ENCODE results near the gene LCN2. TPM values are rescaled to one million over a fixed set of nuclear protein-coding genes. Genes with fewer than 3 reads are reported as not detected.

The LCN2 gene
- total and polyA plus RNA-seq, 10 of the 15 experiments (the other 5 are each of a cell fraction or from before 2014, with no cell fraction given): not detected

DNA sequence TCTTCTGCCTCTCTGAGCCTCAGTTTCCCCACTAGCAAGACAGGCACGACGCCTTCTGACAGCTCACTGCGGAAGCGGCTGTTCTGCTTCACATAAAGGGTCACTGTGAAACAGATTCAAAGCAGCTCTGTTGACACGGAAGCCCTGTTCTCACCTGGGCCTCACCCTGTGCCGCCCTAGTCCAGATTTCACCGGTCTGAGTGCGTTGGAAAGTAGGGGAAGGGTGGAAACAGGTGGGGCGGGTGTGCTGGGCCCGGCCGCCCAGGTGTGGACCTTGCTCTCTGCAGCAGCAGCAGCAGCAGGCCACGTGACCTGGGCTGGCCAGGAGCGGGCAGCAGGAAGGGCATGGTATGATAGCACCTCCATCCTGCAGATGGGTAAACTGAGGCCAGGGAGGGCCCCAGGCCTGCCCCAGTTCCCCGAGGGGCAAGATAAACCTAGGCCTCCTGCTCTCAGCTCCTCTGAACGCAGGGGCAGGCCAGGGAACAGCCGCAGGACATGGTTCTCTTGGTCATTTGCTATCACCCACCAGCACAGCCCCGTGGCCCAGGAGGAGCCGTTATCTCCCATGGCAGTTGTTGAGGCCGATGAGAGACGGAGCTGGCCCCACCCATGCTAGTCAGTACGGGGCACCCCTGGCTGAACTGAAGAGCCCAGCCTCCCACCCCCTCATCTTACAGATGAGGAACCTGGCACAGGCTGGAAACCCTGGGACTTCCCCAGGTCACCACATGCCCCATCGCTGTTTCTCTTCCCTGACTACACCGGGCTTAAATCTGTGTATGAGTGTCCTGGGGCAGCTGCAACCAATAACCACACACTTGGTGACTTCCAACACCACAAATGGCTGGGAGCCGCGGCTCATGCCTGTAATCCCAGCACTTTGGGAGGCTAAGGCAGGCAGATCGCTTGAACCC, 33.8 kb upstream of the LCN2 start (continued):
- peak; percentile 83 for TF ChIP-seq IKZF1 (conservative IDR thresholded peaks at IDR 0.05)
- TF ChIP-seq SMARCA5 (IDR thresholded peaks at IDR 0.05): no peak
- TF ChIP-seq DPF2 (IDR thresholded peaks at IDR 0.05): peak; percentile 71
- TF ChIP-seq, protein P1, sequence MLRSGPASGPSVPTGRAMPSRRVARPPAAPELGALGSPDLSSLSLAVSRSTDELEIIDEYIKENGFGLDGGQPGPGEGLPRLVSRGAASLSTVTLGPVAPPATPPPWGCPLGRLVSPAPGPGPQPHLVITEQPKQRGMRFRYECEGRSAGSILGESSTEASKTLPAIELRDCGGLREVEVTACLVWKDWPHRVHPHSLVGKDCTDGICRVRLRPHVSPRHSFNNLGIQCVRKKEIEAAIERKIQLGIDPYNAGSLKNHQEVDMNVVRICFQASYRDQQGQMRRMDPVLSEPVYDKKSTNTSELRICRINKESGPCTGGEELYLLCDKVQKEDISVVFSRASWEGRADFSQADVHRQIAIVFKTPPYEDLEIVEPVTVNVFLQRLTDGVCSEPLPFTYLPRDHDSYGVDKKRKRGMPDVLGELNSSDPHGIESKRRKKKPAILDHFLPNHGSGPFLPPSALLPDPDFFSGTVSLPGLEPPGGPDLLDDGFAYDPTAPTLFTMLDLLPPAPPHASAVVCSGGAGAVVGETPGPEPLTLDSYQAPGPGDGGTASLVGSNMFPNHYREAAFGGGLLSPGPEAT (IDR thresholded peaks at IDR 0.05; ENCODE audit: low read depth): peak; percentile 77; the same call in 1 of the 2 replicates
- peak; percentile 56; the same call in 1 of the 2 replicates for TF ChIP-seq ZNF217 (IDR thresholded peaks at IDR 0.05)
- peak in 1 of 2 experiments; percentile 65; a peak in 2 of 3 replicates for TF ChIP-seq EGR1 (IDR thresholded peaks at IDR 0.05; ENCODE audit: borderline replicate concordance in 1 of 2, low read depth in 2 of 2, low read length in 2 of 2)
- TF ChIP-seq, protein P2, sequence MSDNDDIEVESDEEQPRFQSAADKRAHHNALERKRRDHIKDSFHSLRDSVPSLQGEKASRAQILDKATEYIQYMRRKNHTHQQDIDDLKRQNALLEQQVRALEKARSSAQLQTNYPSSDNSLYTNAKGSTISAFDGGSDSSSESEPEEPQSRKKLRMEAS (IDR thresholded peaks at IDR 0.05; ENCODE audit: low read depth, low read length): no peak
- TF ChIP-seq RUNX3 (IDR thresholded peaks at IDR 0.05; ENCODE audit: low read length): peak; percentile 78
- TF ChIP-seq LARP7 (IDR thresholded peaks at IDR 0.05): no peak
- no peak for TF ChIP-seq NBN (IDR thresholded peaks at IDR 0.05)
- peak; percentile 57; the same call in 1 of the 2 replicates for TF ChIP-seq GATAD2B (conservative IDR thresholded peaks at IDR 0.05; ENCODE audit: low read depth)
- TF ChIP-seq TCF12 (IDR thresholded peaks at IDR 0.05; ENCODE audit: low read depth, low read length): peak; percentile 34; the same call in 1 of the 2 replicates
- peak; percentile 52; the same call in 1 of the 2 replicates for TF ChIP-seq SPI1 (IDR thresholded peaks at IDR 0.05; ENCODE audit: borderline replicate concordance, insufficient read depth, low read depth, low read length)
- TF ChIP-seq, protein P3, sequence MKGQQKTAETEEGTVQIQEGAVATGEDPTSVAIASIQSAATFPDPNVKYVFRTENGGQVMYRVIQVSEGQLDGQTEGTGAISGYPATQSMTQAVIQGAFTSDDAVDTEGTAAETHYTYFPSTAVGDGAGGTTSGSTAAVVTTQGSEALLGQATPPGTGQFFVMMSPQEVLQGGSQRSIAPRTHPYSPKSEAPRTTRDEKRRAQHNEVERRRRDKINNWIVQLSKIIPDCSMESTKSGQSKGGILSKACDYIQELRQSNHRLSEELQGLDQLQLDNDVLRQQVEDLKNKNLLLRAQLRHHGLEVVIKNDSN (IDR thresholded peaks at IDR 0.05; ENCODE audit: borderline replicate concordance, extremely low read length, insufficient read depth, low read depth, low read length): peak; percentile 42

Measured in GM12878 (cell line).